ENCODE measurements around the gene ZDHHC15.

DNA sequence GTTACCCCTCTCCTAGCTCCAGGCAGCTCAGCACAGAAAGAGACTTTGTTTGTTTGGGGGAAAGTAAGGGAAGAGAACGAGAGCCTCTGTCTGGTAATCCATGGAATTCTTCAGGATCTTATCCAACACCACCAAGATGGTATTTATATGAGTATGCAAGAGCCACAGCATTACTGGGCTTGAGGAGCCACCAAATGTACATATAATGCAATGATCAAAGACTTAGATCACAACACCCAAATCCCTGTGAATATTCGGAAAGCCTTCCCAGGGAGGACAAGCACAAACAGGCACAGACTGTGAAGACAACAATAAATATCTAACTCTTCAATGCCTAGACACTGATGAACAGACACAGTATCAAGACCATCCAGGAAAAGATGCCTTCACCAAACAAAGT lies 132.4 kb downstream of the ZDHHC15 start:
- TF ChIP-seq CTCF (IDR thresholded peaks at IDR 0.05) (no peak), POLR2A (IDR thresholded peaks at IDR 0.05) (no peak)

All from lower leg skin (tissue), 3 donors.